ENCODE measurements around the gene CRBN.

The CRBN gene

GRCh38 chr3:3179407-3180094 is at the start of gene CRBN:
Gene CRBN, minus strand, starts transcription at chr3:3179691. Its CDS starts 4 bp downstream, at chr3:3179687.
- peak; percentile 96 for DNase-seq

DNA sequence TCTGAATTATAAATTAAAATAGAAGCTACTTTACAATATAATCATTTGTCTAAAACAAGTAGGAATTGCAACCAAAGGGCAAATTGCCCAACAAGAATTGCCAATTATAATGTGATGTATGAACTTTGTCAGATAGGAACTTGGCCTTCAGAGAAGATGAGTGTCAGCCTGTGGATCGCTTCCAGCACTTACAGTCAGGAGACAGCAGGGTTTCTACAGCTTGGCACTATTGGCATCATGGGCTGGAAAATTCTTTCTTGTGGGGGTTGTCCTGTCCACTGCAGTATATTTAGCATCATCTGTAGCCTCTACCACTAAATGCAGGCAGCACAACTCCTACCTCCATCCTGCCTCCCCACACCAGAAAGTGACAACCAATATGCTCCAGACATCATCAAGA is 48.1 kb upstream of the CRBN start:
- DNase-seq, result no peak

GRCh38 chr3:3221528-3221927 is 42.0 kb upstream of the CRBN start:
- no peak for DNase-seq

GRCh38 chr3:3216401-3216800 is 36.9 kb upstream of the CRBN start:
- DNase-seq, result no peak

DNA sequence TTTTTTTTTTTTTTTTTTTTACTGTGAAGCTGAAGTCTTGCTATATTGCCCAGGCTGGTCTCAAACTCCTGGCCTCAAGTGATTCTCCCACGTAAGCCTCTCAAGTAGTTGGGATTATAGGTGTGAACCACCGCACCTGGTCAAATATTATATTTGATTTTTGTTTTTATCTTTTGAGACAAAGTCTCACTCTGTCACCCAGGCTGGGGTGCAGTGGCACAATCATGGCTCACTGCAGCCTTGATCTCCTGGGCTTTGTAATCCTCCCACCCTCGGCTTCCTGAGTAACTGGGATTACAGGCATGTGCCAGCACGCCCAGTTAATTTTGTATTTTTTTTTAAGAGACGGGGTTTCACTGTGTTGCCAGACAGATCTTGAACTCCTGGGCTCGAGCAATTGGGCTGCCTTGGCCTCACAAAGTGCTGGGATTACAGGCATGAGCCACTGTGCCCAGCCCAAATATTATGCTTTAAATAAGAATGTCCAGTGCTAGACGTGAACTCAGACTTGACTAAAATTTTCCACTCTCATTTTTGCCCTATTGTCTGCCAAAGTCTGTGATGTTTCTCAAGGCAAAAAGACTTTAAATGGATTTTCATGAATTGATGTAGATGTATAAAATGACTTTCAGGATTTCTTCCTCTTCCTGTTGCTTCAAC is 33.4 kb upstream of the CRBN start:
- no peak for DNase-seq

- no peak for DNase-seq
Measured at GRCh38 chr3:3209714-3210113, 30.2 kb upstream of the CRBN start.

GRCh38 chr3:3209057-3209456 is 29.6 kb upstream of the CRBN start:
- no peak for DNase-seq

GRCh38 chr3:3201611-3202010 is 22.1 kb upstream of the CRBN start:
- no peak for DNase-seq

- DNase-seq, result peak; percentile 89
Measured at GRCh38 chr3:3200632-3201212, 21.2 kb upstream of the CRBN start.

DNA sequence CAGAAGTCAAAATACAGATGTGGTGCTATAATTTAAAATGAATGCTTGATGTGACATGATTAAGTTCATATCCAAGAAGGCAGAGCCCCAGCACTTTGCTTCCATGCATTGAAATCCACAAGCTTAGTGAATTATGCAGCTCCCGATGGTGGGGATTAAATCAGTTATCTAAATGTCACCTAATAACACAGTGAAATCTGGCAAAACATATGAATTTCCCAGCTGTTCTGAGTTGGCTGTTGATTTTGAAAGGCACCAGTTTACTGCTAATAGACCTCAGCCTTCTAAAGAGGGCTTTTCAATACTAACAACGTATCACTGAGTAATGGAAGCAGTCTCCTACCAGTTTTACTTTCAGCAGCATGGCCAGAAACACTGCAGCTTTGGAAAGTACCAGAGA is 19.8 kb upstream of the CRBN start:
- no peak for DNase-seq

GRCh38 chr3:3196148-3196861 is 16.8 kb upstream of the CRBN start:
- DNase-seq, result peak; percentile 47

DNA sequence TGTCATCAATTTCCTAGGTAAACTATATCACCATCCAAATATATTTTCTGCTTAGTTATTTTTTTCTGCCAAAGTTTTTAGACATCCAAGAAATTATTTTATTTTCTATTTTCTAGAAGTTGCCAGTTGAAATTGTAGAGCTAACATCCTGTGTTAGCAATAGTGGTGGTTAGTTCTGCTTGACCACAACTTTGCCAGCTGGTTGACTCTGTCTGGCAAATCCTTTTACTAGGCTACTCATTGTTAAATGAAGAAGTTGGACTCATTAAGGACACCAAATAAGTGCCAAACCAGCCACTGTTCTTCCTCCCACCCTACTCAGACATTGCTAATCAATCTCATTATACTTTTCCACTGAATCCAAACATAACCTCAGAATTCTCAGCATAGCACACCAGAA is 15.4 kb upstream of the CRBN start:
- no peak for DNase-seq

DNA sequence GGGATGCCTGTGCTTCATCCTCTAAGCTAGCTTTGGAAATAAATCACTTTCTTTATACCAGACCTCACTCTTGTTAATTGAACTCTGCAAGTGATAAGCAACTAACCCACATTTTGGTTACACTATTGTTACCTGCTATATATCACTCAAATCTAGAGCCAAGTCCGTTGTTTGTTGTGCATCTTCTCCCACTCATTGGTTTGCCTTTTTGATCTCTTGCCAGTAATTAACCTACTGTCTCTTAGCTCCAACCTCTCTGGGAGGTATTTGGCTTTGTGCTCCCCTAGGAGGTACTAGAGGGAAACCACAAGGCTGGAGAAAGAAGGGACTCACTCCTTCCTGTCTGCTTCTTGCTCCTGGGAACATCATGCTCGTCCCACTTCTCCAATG is 12.8 kb upstream of the CRBN start:
- DNase-seq, result peak; percentile 71

DNA sequence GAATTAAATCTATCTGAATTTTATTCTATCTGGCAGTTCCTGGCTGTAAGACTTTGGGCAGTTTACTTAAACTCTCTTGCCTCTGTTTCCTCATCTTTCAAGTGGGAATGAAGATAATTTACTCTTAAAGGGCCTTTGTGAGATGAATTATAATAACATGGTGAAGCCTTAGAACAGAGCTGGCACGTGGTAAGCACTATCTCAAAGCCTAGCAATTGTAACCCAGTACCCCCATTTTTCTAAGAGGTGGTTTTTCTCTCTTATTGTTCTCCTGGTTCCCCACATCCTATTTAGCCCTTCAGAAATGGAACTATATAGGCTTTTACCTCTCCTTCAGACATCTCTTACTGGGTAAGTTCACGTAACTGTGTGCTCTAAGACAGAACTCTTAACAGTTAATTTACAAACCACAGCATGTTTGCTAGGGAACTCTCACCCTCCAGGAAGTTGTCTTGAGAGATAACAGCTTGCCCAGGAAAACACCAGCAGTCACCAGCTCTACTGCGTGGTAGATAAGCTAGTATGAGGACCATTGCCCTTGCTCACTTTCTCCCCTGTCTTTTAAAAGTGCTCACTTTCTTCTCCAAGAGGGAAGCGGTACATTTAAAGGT is 12.3 kb upstream of the CRBN start:
- peak; percentile 89 for DNase-seq

GRCh38 chr3:3189961-3190360 is 10.5 kb upstream of the CRBN start:
- DNase-seq, result peak; percentile 21

DNA sequence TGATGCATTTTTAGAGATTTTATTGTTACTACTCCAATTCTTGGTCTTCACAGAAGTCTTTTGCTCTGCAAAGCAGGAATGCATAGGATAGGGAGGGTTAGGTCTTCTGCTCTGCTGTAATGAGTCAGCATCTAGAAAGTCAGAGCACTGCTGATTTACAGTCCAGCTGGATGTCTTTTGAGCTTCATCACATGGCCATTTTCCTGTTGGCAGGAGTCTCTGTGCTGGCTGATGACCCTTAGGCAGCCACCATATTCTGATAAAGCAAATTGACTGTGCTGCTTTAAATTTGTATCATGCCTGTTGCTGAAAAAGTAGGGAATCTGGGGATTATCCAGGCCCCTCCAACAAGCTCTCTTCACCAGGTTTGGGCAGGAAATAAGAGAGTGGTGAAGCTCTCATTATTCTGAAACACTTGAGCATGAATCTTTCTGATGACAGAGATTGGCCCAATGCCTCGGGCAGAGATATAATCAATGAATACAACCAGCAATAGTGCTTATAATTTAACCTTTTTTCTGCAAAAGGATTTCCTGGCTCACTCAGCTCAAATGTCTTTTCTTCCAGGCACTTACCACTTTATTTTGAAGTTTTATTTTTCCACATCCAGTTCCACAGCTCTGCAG is 9.7 kb upstream of the CRBN start:
- peak; percentile 55 for DNase-seq

GRCh38 chr3:3184876-3185275 is 5.4 kb upstream of the CRBN start:
- no peak for DNase-seq

DNA sequence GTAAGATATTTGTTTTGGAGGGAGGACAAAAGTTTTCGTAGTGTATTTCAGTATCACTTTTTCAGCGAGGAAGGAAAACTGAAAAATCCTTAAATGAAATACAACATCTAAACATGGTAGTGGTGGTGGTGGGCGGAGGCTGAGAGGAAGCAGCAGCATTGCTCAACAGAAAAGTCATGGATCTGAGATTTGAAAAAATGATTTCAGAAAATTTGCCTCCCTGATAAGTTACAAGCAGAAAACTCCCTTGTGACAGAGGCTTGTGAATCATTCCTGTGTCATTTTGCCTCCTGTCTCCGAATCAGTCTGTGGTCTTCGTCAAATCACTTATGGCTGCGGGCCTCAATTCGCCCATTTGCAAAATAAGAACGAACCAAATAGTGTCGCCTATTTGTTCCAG is 965 bp upstream of the CRBN start:
- DNase-seq, result no peak

GRCh38 chr3:3178498-3179328 is 778 bp downstream of the CRBN start:
- DNase-seq, result peak; percentile 47

DNA sequence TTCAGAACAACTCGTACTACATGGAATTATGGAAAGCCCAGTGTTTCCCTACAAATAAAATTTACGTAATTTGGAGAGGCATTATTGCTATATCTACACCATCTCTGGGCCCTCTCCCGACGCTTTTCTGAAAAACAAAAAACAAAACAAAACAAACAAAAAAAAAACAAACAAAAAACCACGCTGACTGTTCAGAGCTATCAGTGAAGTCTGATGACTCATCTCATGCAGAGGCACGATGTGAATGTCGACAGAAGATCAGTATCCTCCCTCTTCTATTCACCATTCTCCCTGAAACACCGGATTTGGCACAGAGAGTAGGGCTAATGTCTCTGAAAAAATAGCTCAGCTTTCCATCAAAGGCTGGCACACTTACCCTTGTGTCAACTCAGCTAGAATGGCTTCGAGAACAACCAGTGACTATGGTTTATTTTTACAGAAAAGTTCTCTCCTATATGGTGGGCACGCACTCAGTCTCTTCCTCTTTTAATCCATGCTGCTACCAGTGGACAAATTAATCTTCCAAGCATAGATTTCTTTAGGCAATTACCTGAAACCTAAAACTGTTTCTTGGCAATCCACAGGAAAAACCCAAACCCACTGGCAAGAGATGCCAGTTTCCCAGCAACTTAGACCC is 1.5 kb downstream of the CRBN start:
- DNase-seq, result peak; percentile 34

- DNase-seq, result peak; percentile 75
Measured at GRCh38 chr3:3172627-3173026, 6.9 kb downstream of the CRBN start.
